ENCODE data around the gene MPPE1.
A peak's percentile ranks its signal among the peaks of the same experiment; 100 is the strongest.
"Not testable (repeated sequence)": the region's sequence is repeated elsewhere in the genome, so short reads cannot be mapped to it uniquely, and the experiment has no call there.

The MPPE1 gene

GRCh38 chr18:11857177-11857887 lies 50.8 kb downstream of the MPPE1 start:
- no peak for DNase-seq (ENCODE audit: low read depth in 2 of 2)

- DNase-seq (ENCODE audit: low read depth in 2 of 2), result not testable (repeated sequence)
Observed at GRCh38 chr18:11854554-11854953, 53.6 kb downstream of the MPPE1 start.

GRCh38 chr18:11851806-11852337 lies 56.2 kb downstream of the MPPE1 start:
- peak in 1 of 2 donors; percentile 14 for DNase-seq (ENCODE audit: low read depth in 2 of 2)

GRCh38 chr18:11851146-11851805 lies 56.8 kb downstream of the MPPE1 start, which contains the start of gene CHMP1B:
CHMP1B (plus strand) TSS chr18:11851413; CDS start chr18:11851512, 99 bp downstream.
- peak; percentile 93 to 94 for DNase-seq (ENCODE audit: low read depth in 2 of 2)

- no peak for DNase-seq (ENCODE audit: low read depth in 2 of 2)
Observed at GRCh38 chr18:11850821-11851145, 57.3 kb downstream of the MPPE1 start.

GRCh38 chr18:11849841-11850634 lies 58.1 kb downstream of the MPPE1 start:
- DNase-seq (ENCODE audit: low read depth in 2 of 2), result peak; percentile 23 to 28

- no peak for DNase-seq (ENCODE audit: low read depth in 2 of 2)
Observed at GRCh38 chr18:11849279-11849678, 58.8 kb downstream of the MPPE1 start.

- DNase-seq (ENCODE audit: low read depth in 2 of 2), result no peak
Observed at GRCh38 chr18:11847811-11848210, 60.3 kb downstream of the MPPE1 start.

- no peak for DNase-seq (ENCODE audit: low read depth in 2 of 2)
Observed at GRCh38 chr18:11845654-11846053, 62.5 kb downstream of the MPPE1 start.

GRCh38 chr18:11844436-11844835 lies 63.7 kb downstream of the MPPE1 start:
- no peak for DNase-seq (ENCODE audit: low read depth in 2 of 2)

- DNase-seq (ENCODE audit: low read depth in 2 of 2), result no peak
Observed at GRCh38 chr18:11842562-11842961, 65.6 kb downstream of the MPPE1 start.

- DNase-seq (ENCODE audit: low read depth in 2 of 2), result no peak
Observed at GRCh38 chr18:11840493-11840892, 67.6 kb downstream of the MPPE1 start.

- no peak for DNase-seq (ENCODE audit: low read depth in 2 of 2)
Observed at GRCh38 chr18:11839556-11839955, 68.6 kb downstream of the MPPE1 start.

- DNase-seq (ENCODE audit: low read depth in 2 of 2), result no peak
Observed at GRCh38 chr18:11834772-11835171, 73.3 kb downstream of the MPPE1 start.
